HEK293T (cell line): Measurements from ENCODE around the gene FRRS1L.

Experiments used
- CTCF ChIA-PET: fragments of 350-600 bp; formaldehyde crosslinking; extraction: SDS; loops from one replicate; lab custom pipeline; 2021; ENCODE audit warnings: antibody characterized with exemption, inconsistent platforms; lab: Yijun Ruan, JAX
- POLR2A ChIA-PET: fragments of 350-600 bp; formaldehyde crosslinking; extraction: SDS; loops from one replicate; lab custom pipeline; 2020; ENCODE audit warnings: antibody characterized with exemption, inconsistent platforms; lab: Yijun Ruan, JAX
- DNase-seq: peaks from one replicate; pipeline ENCODE4 v3.0.0; 2012; ENCODE audit warnings: mixed read lengths; ENCODE audit errors: extremely low spot score
- ARNT ChIP-seq: fragments of 450-650 bp; IDR thresholded peaks from 2 replicates; pipeline ENCODE4 v1.6.1; 2017; ENCODE audit warnings: mild to moderate bottlenecking
- BHLHE40 ChIP-seq: fragments of 450-650 bp; IDR thresholded peaks from 2 replicates; pipeline ENCODE4 v1.6.1; 2016; ENCODE audit warnings: mild to moderate bottlenecking, moderate library complexity, borderline replicate concordance
- CTBP1 ChIP-seq: fragments of 450-650 bp; IDR thresholded peaks from 2 replicates; pipeline ENCODE4 v1.6.1; 2016; ENCODE audit warnings: borderline replicate concordance
- ELF4 ChIP-seq: fragments of 450-650 bp; IDR thresholded peaks from 2 replicates; pipeline ENCODE4 v1.6.1; 2017; ENCODE audit warnings: antibody characterized with exemption
- FOXA1 ChIP-seq: fragments of 450-650 bp; IDR thresholded peaks from 2 replicates; pipeline ENCODE4 v1.6.1; 2016; ENCODE audit warnings: mild to moderate bottlenecking
- FOXK2 ChIP-seq: fragments of 450-650 bp; IDR thresholded peaks from 2 replicates; pipeline ENCODE4 v1.6.1; 2016; ENCODE audit warnings: mild to moderate bottlenecking
- FOXM1 ChIP-seq: fragments of 450-650 bp; IDR thresholded peaks from 2 replicates; pipeline ENCODE4 v1.6.1; 2017; ENCODE audit warnings: mild to moderate bottlenecking, borderline replicate concordance
- HDGF ChIP-seq: fragments of 450-650 bp; IDR thresholded peaks from 2 replicates; pipeline ENCODE4 v1.6.1; 2017; ENCODE audit warnings: antibody characterized with exemption, borderline replicate concordance
- L3MBTL2 ChIP-seq: fragments of 450-650 bp; conservative IDR thresholded peaks from 2 replicates; pipeline ENCODE4 v1.6.1; 2016; ENCODE audit warnings: mild to moderate bottlenecking
- LEF1 ChIP-seq: fragments of 450-650 bp; IDR thresholded peaks from 2 replicates; pipeline ENCODE4 v1.6.1; 2017; ENCODE audit warnings: mild to moderate bottlenecking, borderline replicate concordance
- NFRKB ChIP-seq: fragments of 450-650 bp; IDR thresholded peaks from 2 replicates; pipeline ENCODE4 v1.6.1; 2016; ENCODE audit warnings: mild to moderate bottlenecking, moderate library complexity
- SP1 ChIP-seq: fragments of 450-650 bp; IDR thresholded peaks from 2 replicates; pipeline ENCODE4 v1.6.1; 2017
- SUZ12 ChIP-seq: fragments of 450-650 bp; IDR thresholded peaks from 2 replicates; pipeline ENCODE4 v1.6.1; 2016; ENCODE audit warnings: mild to moderate bottlenecking
- TARDBP ChIP-seq: fragments of 450-650 bp; IDR thresholded peaks from 2 replicates; pipeline ENCODE4 v1.6.1; 2016
- ZNF384 ChIP-seq: fragments of 450-650 bp; IDR thresholded peaks from 2 replicates; pipeline ENCODE4 v1.6.1; 2016
- TF ChIP-seq, protein P1 (sequence below): fragments of 450-650 bp; IDR thresholded peaks from 2 replicates; pipeline ENCODE4 v1.6.1; 2016

The FRRS1L gene

DNA sequence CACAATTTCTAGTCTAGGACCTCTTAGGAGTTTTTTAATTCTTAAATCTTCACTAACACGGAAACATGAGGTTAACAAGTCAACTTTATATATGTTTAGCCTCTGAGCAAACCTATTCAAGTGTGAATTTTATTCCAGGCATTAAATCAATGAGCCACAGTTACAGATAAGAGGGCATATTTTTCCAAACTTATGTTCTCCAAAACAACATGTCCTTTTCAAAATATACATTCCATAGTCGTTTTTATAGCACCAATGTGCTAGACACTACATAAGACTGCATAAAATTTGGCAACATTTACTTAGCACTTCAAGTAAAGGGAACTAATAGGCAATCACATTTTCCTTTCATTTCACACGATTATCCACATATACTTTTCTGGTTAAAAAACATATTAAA lies 53.8 kb downstream of the FRRS1L start:
- TF ChIP-seq HDGF (no peak), SP1 (no peak), BHLHE40 (no peak), LEF1 (no peak), NFRKB (no peak), L3MBTL2 (no peak), FOXK2 (no peak)
- ChIA-PET POLR2A (no interaction called here), CTCF (no interaction called here)
- DNase-seq: no peak

DNA sequence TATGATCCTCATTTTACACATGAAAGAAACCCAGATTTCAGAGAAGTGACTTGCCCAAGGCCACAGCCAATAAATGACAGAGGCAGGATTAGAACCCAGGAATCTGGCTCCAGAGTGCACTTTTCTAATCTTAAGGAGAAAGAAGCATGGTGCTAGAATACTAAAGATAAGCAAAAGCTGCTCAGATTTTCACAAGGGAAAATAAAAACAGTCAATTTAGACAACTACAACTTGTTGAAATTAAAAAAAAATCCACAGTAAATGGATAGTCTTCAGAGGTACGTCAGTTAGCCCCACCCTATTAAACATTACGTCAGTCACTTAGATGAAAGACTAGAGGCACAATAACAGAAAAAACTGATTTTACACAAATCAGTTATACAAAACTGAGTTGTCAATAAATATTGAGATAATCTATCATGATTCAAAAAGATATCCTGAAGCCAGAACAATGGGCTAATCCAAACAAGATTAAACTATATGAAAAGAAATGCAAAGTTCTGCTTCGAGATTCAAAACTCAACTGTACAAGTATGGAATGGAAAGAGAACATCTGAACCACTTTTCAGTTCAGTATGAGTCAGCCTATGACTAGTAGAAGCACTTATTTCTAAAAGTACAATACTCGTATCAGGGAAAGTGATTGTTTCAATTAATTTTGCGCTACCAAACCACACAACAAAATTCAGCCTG lies 56.6 kb downstream of the FRRS1L start:
- DNase-seq: no peak
- ChIA-PET POLR2A (no interaction called here), CTCF (no interaction called here)
- TF ChIP-seq CTBP1 (no peak), ZNF384 (no peak), NFRKB (no peak), FOXK2 (no peak), FOXA1 (no peak)
- TF ChIP-seq, protein P1, sequence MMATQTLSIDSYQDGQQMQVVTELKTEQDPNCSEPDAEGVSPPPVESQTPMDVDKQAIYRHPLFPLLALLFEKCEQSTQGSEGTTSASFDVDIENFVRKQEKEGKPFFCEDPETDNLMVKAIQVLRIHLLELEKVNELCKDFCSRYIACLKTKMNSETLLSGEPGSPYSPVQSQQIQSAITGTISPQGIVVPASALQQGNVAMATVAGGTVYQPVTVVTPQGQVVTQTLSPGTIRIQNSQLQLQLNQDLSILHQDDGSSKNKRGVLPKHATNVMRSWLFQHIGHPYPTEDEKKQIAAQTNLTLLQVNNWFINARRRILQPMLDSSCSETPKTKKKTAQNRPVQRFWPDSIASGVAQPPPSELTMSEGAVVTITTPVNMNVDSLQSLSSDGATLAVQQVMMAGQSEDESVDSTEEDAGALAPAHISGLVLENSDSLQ: peak; percentile 33; the same call in 1 of the 2 replicates

DNA sequence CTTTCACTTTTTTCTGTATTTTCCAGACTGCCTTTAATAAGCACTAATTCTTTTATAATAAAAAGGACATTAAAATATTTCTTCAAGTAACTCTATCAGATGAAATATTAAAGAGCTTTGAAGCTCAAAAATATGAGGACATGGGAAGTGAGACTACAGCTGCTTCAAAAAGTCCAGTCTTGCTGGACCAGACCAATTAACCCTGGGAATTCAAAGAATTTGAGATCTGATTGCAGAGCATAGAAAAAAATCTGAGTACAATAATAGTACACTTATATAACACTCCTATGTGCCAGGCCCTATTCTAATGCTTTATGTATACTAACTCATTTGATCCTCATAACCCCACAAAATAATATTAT lies 57.1 kb downstream of the FRRS1L start:
- POLR2A ChIA-PET: interaction anchor here (3.1 kb wide), 1 partner anchor 9 kb away, joined by 29 read pairs; the partner anchor contains the start of gene TMEM245
- DNase-seq: no peak
- CTCF ChIA-PET: no interaction called here
- no peak for TF ChIP-seq L3MBTL2
- TF ChIP-seq CTBP1: no peak
- no peak for TF ChIP-seq NFRKB
- no peak for TF ChIP-seq FOXM1
- TF ChIP-seq TARDBP: no peak
- TF ChIP-seq ZNF384: no peak
- TF ChIP-seq BHLHE40: no peak
- TF ChIP-seq, protein P1: no peak

DNA sequence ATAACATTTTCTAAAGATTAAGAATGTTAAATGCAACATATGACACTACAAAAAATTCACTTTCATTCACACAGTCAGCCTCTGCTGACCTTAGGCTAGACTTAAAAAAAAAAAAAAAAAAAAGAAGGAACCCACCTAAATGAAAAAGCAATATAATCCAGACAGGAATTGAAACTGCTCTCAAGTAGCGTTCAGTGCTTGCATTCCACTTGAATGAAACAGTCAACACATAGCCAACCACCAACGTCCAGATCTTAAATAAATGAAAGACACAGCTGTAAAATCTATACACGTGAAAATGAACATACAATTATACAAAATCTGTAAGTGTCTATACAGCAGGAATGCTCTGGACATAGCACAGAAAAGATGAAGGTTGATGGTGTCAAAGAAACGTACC lies 58.7 kb downstream of the FRRS1L start:
- no peak for TF ChIP-seq ARNT
- no peak for TF ChIP-seq SUZ12
- TF ChIP-seq ZNF384: peak; percentile 49; the same call in 1 of the 2 replicates
- no peak for TF ChIP-seq ELF4
- TF ChIP-seq SP1: no peak
- no peak for TF ChIP-seq TARDBP
- DNase-seq: no peak
- POLR2A ChIA-PET: interaction anchor here (3.1 kb wide), 1 partner anchor 11 kb away, joined by 29 read pairs; the partner anchor contains the start of gene TMEM245
- CTCF ChIA-PET: no interaction called here

DNA sequence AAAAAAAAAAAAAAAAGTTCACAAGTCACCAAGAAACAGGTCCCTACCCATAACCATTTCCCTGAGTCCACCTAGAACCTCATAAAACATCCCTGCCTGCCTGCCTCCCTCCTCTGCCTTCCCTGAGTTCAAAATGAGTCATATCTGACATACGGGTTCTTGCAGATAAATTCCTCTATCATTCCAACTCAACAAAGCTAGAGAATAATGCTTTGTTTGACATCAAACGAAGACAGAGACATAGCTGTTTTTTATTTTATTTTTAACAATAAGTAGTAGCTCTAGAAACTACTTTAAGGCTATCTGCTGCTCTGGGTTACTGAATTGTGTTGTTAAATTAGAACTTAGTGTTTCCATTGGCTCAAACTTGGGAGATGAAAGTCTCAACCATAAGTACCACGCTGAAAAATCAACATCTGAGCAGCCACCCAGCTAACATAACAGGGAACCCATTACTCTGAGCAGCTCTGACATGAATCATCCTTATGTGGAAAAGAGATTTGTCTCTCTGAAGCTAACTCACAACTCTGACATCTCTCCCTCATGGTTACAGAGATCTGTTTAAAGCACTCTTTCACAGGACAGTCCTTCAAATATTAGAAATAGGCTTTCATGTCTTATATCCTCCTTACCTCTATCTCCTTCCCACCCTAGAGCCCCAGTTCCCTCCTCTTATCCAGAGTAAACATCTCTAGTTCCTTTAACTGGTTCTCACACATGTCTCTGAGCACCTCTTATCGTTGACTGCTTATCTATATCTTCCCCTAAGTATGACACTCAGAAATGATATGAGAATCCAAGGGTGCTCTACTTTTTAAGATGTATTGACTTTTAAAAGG lies 59.4 kb downstream of the FRRS1L start:
- TF ChIP-seq FOXK2 (no peak), L3MBTL2 (no peak), TARDBP (no peak), FOXA1 (no peak), CTBP1 (no peak), HDGF (no peak), SP1 (no peak), BHLHE40 (no peak)
- TF ChIP-seq, protein P1: no peak
- no peak for DNase-seq
- ChIA-PET POLR2A (interaction anchor here (3.1 kb wide), 1 partner anchor 12 kb away, joined by 29 read pairs; the partner anchor contains the start of gene TMEM245), CTCF (interaction anchor here (0.6 kb wide), 1 partner anchor 1936 kb away, joined by 4 read pairs; no protein-coding TSS in a partner anchor)

DNA sequence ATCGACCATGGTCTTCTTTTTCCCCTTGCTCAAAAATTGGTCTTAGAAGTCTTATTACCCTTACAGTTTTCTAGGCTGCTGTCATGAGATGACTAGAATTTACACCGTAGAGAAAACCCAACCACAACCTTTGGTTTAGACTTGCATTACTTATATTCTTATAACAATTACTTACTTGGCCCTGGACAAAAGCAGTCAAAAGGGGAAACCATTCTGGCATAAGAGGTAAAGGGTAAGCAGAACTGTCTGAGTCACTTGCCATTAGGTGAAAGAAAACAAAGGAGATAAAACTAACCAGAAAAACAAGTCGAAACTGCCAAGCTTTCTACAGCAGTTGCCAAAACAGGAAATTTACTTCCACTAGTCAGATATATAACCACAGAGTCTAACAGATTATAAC lies 65.2 kb downstream of the FRRS1L start:
- TF ChIP-seq, protein P1: no peak
- no peak for DNase-seq
- CTCF ChIA-PET: no interaction called here
- POLR2A ChIA-PET: no interaction called here
